H7 (cell line): ENCODE measurements around the gene SH2D4B. TPM values are rescaled to one million over a fixed set of nuclear protein-coding genes. Genes with fewer than 3 reads are reported as not detected.

Experiments used
- DNase-seq: peaks from one replicate; pipeline ENCODE4 v3.0.0; 2012
- H3K27me3 ChIP-seq: 2 replicates; pipeline ENCODE4 v1.6.0; 2011; ENCODE audit warnings: mild to moderate bottlenecking, low read length; ENCODE audit not compliant: control insufficient read depth, insufficient read depth
- H3K36me3 ChIP-seq: replicated peaks from 2 replicates; pipeline ENCODE4 v1.5.1; 2011; ENCODE audit warnings: low read length; ENCODE audit not compliant: control insufficient read depth, insufficient read depth
- H3K4me3 ChIP-seq: 2 replicates; pipeline ENCODE4 v1.5.1; 2011; ENCODE audit warnings: low read depth, mild to moderate bottlenecking, control low read depth, low read length, moderate library complexity; ENCODE audit not compliant: insufficient read depth
- total RNA-seq: library from RNA; depleted of rRNA; stranded (reverse); fragments of >200 nt; shearing (Covaris generic); gene quantifications from 2 replicates; pipeline ENCODE4 v1.2.3, GENCODE V29; 2014; rRNA removed

The SH2D4B gene
- not detected in 2 replicates for total RNA-seq

- Histone ChIP-seq H3K27me3 (no peaks in the 10 kb centered on the region), H3K36me3 (no peaks in the 10 kb centered on the region), H3K4me3 (no peak within 1 kb of the TSS)
- peak; percentile 27 for DNase-seq
Observed at GRCh38 chr10:80537736-80538480, at the start of gene SH2D4B. TSS of gene SH2D4B (plus strand) at chr10:80537902. CDS start at chr10:80538332, 430 bp downstream.

DNA sequence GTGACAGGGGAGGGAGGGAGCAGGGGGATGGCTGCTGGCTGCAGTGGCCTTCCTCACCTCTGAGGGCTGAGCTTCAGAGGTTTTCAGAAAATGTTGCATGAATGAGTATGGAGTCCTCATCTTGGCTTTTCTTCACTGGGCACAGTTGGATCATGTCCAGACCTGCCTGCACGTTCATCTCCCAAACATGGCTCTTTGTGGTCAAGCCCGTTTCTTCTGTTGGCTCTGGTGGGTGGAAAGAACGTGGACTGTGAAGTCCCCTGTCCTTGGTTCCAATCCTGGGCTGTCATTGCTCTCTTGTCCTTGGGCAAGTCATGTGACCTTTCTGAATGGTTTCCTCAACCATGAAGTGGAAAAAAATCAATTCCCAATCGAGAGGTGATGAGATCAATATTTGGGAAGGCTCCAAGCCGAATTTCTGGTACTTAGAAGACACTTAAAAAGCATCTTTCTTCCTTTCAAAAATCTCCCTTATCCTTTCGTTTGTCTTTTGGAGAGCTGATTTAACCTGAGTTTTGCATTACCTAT lies 49.1 kb upstream of the SH2D4B start:
- H3K27me3 ChIP-seq = no peaks in the 10 kb centered on the region
- peaks cover 2% of the 10 kb centered on the region for H3K36me3 ChIP-seq
- no peak for DNase-seq
- H3K4me3 ChIP-seq = no peak overlapping the region

DNA sequence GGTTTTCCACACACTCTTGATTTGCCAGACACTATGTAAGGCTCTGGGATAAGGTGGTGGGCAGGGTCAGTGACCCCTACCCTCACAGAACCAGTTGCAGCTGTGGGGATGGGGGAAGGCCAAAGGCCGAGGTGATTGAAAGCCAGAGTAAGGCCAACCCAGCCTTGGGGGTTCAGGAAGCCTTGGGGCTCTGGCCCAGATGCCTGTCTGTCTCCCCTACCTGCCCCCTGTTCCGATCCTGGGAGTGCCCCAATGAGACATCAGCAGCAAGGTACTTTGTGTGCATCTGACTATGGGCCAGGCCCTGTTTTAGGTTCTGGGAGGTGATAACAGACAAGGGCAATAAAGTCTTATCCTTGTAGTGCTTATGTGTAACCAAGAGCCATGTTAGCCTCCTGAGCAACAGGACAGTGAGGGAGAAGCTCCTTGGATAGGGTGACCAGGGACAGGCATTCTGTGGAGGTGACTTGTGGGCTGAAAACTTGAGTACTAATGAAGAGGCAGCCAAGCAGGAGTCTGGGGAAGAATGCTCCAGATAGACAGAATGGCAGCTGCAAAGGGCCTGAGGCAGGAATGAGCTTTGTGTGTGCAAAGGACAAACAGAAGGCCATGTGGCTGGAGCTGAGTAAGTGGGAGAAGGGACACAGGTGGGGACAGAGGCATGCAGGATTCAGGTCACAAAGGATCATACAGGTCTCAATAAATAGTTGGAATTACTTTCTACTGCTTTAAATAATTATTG lies 48.2 kb upstream of the SH2D4B start:
- Histone ChIP-seq H3K36me3 (peaks cover 2% of the 10 kb centered on the region), H3K27me3 (no peaks in the 10 kb centered on the region), H3K4me3 (no peak overlapping the region)
- no peak for DNase-seq

- no peak for DNase-seq
- no peak overlapping the region for H3K4me3 ChIP-seq
- peaks cover 2% of the 10 kb centered on the region for H3K36me3 ChIP-seq
- H3K27me3 ChIP-seq = no peaks in the 10 kb centered on the region
Observed at GRCh38 chr10:80491251-80492102, 46.2 kb upstream of the SH2D4B start.

- Histone ChIP-seq H3K4me3 (no peak overlapping the region), H3K36me3 (peaks cover 2% of the 10 kb centered on the region), H3K27me3 (no peaks in the 10 kb centered on the region)
- no peak for DNase-seq
Observed at GRCh38 chr10:80492848-80493521, 44.7 kb upstream of the SH2D4B start.

DNA sequence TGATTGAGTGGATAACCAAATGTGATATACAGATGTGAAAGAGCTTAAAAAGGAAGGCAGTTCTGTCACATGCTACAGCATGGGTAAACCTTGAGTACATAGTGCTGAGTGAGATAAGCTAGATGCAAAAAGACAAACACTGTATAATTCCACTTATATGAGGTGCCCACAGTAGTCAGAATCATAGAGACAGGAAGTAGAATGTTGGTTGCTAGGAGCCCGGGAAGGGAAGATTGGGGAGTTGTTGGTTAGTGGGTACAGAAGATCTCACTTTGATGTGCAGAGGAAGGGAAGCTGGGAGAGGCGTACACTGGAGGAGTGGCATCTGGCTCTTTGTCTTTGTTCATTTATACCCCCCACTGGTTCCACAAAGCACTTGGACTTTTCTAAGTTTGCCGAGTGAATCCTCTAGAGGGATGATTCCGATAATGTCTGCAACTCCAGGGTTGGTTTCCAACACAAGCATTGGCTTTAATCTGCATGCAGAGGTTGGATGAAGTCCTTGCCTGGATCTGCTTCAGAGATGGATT lies 44.1 kb upstream of the SH2D4B start:
- H3K27me3 ChIP-seq = no peaks in the 10 kb centered on the region
- H3K36me3 ChIP-seq = peaks cover 2% of the 10 kb centered on the region
- no peak overlapping the region for H3K4me3 ChIP-seq
- DNase-seq = no peak

GRCh38 chr10:80496555-80497172 lies 41.0 kb upstream of the SH2D4B start:
- Histone ChIP-seq H3K27me3 (no peaks in the 10 kb centered on the region), H3K4me3 (no peak overlapping the region), H3K36me3 (no peaks in the 10 kb centered on the region; the same call in 1 of the 2 replicates)
- no peak for DNase-seq

DNA sequence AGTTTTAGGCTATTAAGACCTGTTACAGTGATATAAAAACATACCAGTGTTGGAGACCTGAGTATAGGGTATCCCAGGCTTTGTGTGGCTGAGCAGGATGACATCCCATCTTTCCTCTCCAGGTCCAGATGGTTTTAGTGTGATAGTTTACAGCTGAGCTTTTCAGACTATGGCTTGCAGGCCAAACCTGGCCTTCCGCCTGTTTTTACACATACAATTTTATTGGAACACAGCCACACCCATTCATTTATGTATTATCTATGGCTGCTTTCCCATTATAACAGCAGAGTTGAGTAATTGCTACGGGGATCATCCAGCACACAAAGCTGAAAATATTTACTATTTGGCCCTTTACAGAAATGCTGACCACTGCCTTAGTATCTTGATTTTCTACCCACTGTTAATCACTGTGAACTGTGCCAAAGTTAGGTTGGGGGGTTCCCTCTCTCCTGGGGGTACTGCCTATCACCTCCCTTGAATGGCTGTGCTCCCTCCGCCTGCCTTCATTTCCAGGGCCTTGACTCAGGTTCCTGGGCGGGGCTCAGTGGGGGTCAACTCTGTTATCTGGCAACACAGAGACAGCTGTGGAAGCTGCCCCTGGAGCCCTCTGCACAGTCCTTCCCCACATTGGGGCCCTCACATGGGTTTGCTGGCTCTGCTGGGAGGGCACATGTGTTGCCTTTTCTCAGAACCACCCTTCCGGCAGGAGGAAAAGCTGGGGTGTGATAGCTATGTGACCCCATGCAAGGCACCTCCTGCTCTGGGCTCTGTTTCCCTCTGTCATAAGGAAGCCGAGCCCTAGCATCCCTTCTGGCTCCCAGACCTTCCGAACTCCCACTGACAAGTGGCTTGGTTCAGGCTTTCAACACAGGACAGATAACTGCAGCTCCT lies 40.3 kb upstream of the SH2D4B start:
- no peak overlapping the region for H3K4me3 ChIP-seq
- no peak for DNase-seq
- no peaks in the 10 kb centered on the region for H3K36me3 ChIP-seq
- no peaks in the 10 kb centered on the region for H3K27me3 ChIP-seq

DNA sequence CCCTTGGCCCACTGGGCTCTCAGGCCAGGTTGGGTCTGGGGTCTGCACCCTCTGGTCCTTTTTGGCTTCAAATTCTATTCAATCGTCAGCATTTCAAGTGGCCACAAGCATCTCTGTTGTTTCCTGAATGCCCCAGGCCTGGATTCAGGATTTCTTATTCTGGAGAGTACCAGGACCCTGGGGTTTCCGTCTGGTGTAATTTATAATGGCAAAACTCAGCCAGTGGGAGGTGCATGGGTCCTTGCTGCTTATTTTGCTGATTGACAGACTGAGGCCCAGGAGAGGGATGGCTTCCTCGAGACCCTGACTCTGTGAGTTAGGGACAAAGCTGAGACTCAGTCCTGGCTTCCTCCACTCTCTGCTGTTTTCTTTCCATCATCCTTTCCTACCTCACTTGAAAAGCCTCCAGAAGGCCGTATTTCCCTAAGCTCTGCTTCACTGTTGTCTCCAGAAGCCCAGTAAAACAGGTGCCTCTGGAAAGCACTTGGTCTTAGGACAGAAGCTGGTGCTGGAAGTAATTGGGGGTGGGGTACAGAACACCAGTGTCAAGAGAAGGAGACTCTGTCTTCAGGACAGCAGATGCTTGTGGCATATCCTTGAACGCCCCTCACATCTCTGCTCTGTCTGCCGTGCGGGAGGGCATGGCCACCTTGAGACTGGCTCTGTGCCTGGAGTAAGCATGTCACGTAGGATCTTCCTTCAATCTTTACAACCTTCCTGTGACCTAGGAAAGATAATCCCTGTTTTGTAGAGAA lies 39.4 kb upstream of the SH2D4B start:
- Histone ChIP-seq H3K4me3 (no peak overlapping the region), H3K36me3 (no peaks in the 10 kb centered on the region), H3K27me3 (no peaks in the 10 kb centered on the region)
- no peak for DNase-seq

- H3K27me3 ChIP-seq = no peaks in the 10 kb centered on the region
- no peak overlapping the region for H3K4me3 ChIP-seq
- peak; percentile 67 for DNase-seq
- no peaks in the 10 kb centered on the region for H3K36me3 ChIP-seq
Observed at GRCh38 chr10:80498833-80499741, 38.6 kb upstream of the SH2D4B start.

DNA sequence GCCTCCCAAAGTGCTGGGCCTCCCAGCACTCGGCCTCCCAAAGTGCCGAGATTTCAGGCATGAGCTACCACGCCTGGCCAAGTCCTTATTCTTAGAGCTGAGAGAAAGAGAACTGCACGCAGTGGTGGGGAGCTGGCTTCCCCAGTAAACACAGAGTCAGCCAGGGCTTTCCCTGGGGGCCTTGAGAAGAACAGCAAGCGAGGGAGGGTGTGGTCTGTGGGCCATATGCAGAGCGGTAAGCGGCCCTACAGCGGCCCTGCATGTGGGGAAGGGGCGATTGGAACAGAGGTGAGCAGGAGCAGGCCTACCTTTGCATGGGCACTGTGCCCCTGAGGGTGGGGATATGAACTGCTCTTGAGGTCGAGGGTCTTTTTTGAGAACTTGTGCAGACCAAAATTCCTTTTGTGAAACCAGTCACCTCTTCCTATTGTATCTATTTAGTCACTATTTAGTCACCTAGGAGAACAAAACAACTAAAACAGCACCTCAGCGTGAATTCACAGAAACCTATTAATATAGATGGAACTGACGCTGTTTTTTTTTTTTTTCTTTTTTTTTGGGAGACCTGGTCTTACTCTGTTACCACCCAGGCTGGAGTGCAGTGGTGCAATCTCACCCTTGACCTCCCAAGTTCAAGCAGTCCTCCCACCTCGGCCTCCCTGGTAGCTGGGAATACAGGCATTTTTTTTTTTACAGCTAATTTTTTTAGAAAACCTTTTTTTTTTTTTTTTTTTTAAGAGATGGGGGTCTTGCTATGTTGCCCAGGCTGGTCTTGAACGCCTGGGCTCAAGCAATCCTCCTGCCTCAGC lies 36.9 kb upstream of the SH2D4B start:
- Histone ChIP-seq H3K27me3 (no peaks in the 10 kb centered on the region), H3K4me3 (no peak overlapping the region), H3K36me3 (no peaks in the 10 kb centered on the region)
- DNase-seq = no peak
